HG02759 (cell line): ENCODE data around the gene SPATA13.
A peak's percentile ranks its signal among the peaks of the same experiment; 100 is the strongest.

ENCODE experiments used
- ATAC-seq: cut with Tn5 transposase; IDR thresholded peaks from one replicate; pipeline ENCODE4 v1.9.1; 2021; ENCODE audit warnings: mild to moderate bottlenecking, moderate library complexity; ENCODE audit not compliant: unreplicated experiment

SPATA13 gene

GRCh38 chr13:24243302-24243701 lies 82.8 kb downstream of the SPATA13 start:
- ATAC-seq: no peak

GRCh38 chr13:24244802-24245201 lies 84.3 kb downstream of the SPATA13 start:
- no peak for ATAC-seq

- no peak for ATAC-seq
Measured at GRCh38 chr13:24247016-24247415, 86.5 kb downstream of the SPATA13 start.

GRCh38 chr13:24249624-24250023 lies 89.1 kb downstream of the SPATA13 start:
- no peak for ATAC-seq

- no peak for ATAC-seq
Measured at GRCh38 chr13:24250376-24251057, 90.0 kb downstream of the SPATA13 start.

- ATAC-seq: no peak
Measured at GRCh38 chr13:24251525-24251924, 91.0 kb downstream of the SPATA13 start.

- ATAC-seq: no peak
Measured at GRCh38 chr13:24252136-24252535, 91.6 kb downstream of the SPATA13 start.

GRCh38 chr13:24253520-24254145 lies 93.1 kb downstream of the SPATA13 start:
- no peak for ATAC-seq

GRCh38 chr13:24254146-24254841 lies 93.8 kb downstream of the SPATA13 start:
- peak; percentile 71 for ATAC-seq

GRCh38 chr13:24257497-24257896 lies 97.0 kb downstream of the SPATA13 start:
- no peak for ATAC-seq

GRCh38 chr13:24261566-24261965 lies 101.0 kb downstream of the SPATA13 start:
- no peak for ATAC-seq

- ATAC-seq: no peak
Measured at GRCh38 chr13:24263632-24264031, 103.1 kb downstream of the SPATA13 start.

GRCh38 chr13:24264976-24265375 lies 104.5 kb downstream of the SPATA13 start:
- ATAC-seq: peak; percentile 74

GRCh38 chr13:24265453-24265852 lies 104.9 kb downstream of the SPATA13 start:
- ATAC-seq: no peak

- no peak for ATAC-seq
Measured at GRCh38 chr13:24267274-24267673, 106.8 kb downstream of the SPATA13 start.

- ATAC-seq: no peak
Measured at GRCh38 chr13:24267801-24268200, 107.3 kb downstream of the SPATA13 start.

- ATAC-seq: no peak
Measured at GRCh38 chr13:24269821-24270220, 109.3 kb downstream of the SPATA13 start.

- ATAC-seq: peak; percentile 50
Measured at GRCh38 chr13:24270639-24271141, 110.2 kb downstream of the SPATA13 start.

- no peak for ATAC-seq
Measured at GRCh38 chr13:24271231-24271600, 110.7 kb downstream of the SPATA13 start.

GRCh38 chr13:24271601-24272451 lies 111.3 kb downstream of the SPATA13 start:
- ATAC-seq: peak; percentile 51
